SK-N-SH treated with all-trans-retinoic acid at 6 μM for 48 hours (cell line): Measurements from ENCODE around the gene PRKAG1.

Experiments used
- ATAC-seq: fragments of 200-7000 bp; cut with Tn5 transposase; 3 replicates; pipeline ENCODE4 v1.9.1; 2020; ENCODE audit warnings: mild to moderate bottlenecking, moderate library complexity
- ARNTL ChIP-seq: fragments of 450-650 bp; formaldehyde crosslinking; IDR thresholded peaks from 2 replicates; pipeline ENCODE4 v1.5.0; 2020; ENCODE audit warnings: low read depth, mild to moderate bottlenecking, moderate library complexity, borderline replicate concordance
- BACH2 ChIP-seq: fragments of 250-450 bp; sonication (Bioruptor Pico); IDR thresholded peaks from 2 replicates; pipeline ENCODE4 v1.9.0; 2021; ENCODE audit warnings: mild to moderate bottlenecking, borderline replicate concordance
- CSDC2 ChIP-seq: fragments of 250-450 bp; sonication (Bioruptor Pico); IDR thresholded peaks from 2 replicates; pipeline ENCODE4 v1.5.0; 2020; ENCODE audit warnings: mild to moderate bottlenecking, moderate library complexity
- ESRRG ChIP-seq: fragments of 250-450 bp; sonication (Bioruptor Pico); IDR thresholded peaks from 2 replicates; pipeline ENCODE4 v1.6.1; 2021; ENCODE audit warnings: mild to moderate bottlenecking
- GLIS3 ChIP-seq: fragments of 250-450 bp; sonication (Bioruptor Pico); IDR thresholded peaks from 2 replicates; pipeline ENCODE4 v1.5.0; 2020; ENCODE audit warnings: mild to moderate bottlenecking, moderate library complexity
- ISL1 ChIP-seq: fragments of 250-450 bp; sonication (Bioruptor Pico); IDR thresholded peaks from 2 replicates; pipeline ENCODE4 v2.1.2; 2022; ENCODE audit warnings: mild to moderate bottlenecking, moderate library complexity
- OSR1 ChIP-seq: fragments of 250-450 bp; sonication (Bioruptor Pico); IDR thresholded peaks from 2 replicates; pipeline ENCODE4 v1.8.0; 2022; ENCODE audit warnings: moderate library complexity, mild to moderate bottlenecking, inconsistent platforms
- PPARA ChIP-seq: fragments of 250-450 bp; sonication (Bioruptor Pico); IDR thresholded peaks from 2 replicates; pipeline ENCODE4 v1.5.0; 2020; ENCODE audit warnings: mild to moderate bottlenecking, borderline replicate concordance
- RARB ChIP-seq: fragments of 250-450 bp; sonication (Bioruptor Pico); IDR thresholded peaks from 2 replicates; pipeline ENCODE4 v1.8.0; 2021; ENCODE audit warnings: mild to moderate bottlenecking, moderate library complexity
- SNAI2 ChIP-seq: fragments of 250-450 bp; sonication (Bioruptor Pico); IDR thresholded peaks from 2 replicates; pipeline ENCODE4 v1.5.0; 2020; ENCODE audit warnings: mild to moderate bottlenecking, moderate library complexity
- TCF4 ChIP-seq: fragments of 250-450 bp; sonication (Bioruptor Pico); IDR thresholded peaks from 2 replicates; pipeline ENCODE4 v1.8.0; 2021; ENCODE audit warnings: mild to moderate bottlenecking, moderate library complexity, borderline replicate concordance
- TOX ChIP-seq: fragments of 250-450 bp; sonication (Bioruptor Pico); IDR thresholded peaks from 2 replicates; pipeline ENCODE4 v1.8.0; 2021; ENCODE audit warnings: mild to moderate bottlenecking, moderate library complexity, borderline replicate concordance
- ZC3H10 ChIP-seq: fragments of 250-450 bp; sonication (Bioruptor Pico); IDR thresholded peaks from 2 replicates; pipeline ENCODE4 v1.5.1; 2021; ENCODE audit warnings: mild to moderate bottlenecking, moderate library complexity
- ZFP30 ChIP-seq: fragments of 450-650 bp; formaldehyde crosslinking; IDR thresholded peaks from 2 replicates; pipeline ENCODE4 v1.5.0; 2022; ENCODE audit warnings: mild to moderate bottlenecking, moderate library complexity
- ZNF565 ChIP-seq: fragments of 450-650 bp; formaldehyde crosslinking; conservative IDR thresholded peaks from 2 replicates; pipeline ENCODE4 v1.5.0; 2020; ENCODE audit warnings: low read depth, mild to moderate bottlenecking, moderate library complexity
- ZNF70 ChIP-seq: fragments of 450-650 bp; formaldehyde crosslinking; IDR thresholded peaks from 2 replicates; pipeline ENCODE4 v1.5.0; 2020; ENCODE audit warnings: mild to moderate bottlenecking, moderate library complexity
- ZNF8 ChIP-seq: fragments of 450-650 bp; formaldehyde crosslinking; IDR thresholded peaks from 2 replicates; pipeline ENCODE4 v1.5.0; 2020; ENCODE audit warnings: mild to moderate bottlenecking, moderate library complexity
- TF ChIP-seq, protein P1 (sequence below): fragments of 250-450 bp; sonication (Bioruptor Pico); IDR thresholded peaks from 2 replicates; pipeline ENCODE4 v1.5.0; 2020; ENCODE audit warnings: mild to moderate bottlenecking, moderate library complexity
- TF ChIP-seq, protein P2 (sequence below): fragments of 250-450 bp; sonication (Bioruptor Pico); IDR thresholded peaks from 2 replicates; pipeline ENCODE4 v1.5.1; 2020; ENCODE audit warnings: low read depth, mild to moderate bottlenecking, moderate library complexity
- TF ChIP-seq, protein P3 (sequence below): fragments of 250-450 bp; sonication (Bioruptor Pico); IDR thresholded peaks from 2 replicates; pipeline ENCODE4 v1.8.0; 2020; ENCODE audit warnings: mild to moderate bottlenecking, moderate library complexity, borderline replicate concordance
- TF ChIP-seq, protein P4 (sequence below): fragments of 250-450 bp; sonication (Bioruptor Pico); IDR thresholded peaks from 2 replicates; pipeline ENCODE4 v1.8.0; 2021; ENCODE audit warnings: low read depth, mild to moderate bottlenecking, moderate library complexity, borderline replicate concordance

PRKAG1 gene

DNA sequence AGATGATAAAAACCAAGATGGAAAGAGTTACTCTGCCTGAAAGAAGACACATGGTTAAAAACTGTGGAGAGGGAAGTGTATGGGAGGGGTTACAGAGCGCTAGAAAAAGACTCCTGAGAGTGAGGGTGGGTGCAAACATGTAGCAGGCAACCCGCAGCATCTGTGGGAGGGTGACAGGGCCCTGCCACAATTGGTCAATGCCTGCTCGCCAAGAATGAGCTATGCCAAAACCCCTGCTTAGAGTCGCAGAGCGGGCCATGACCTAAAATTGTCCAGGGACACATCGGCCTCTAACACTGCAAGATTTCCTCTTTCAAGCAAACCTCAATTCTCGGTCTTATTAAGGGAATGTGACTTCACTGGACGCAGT is 700 bp downstream of the PRKAG1 start:
- TF ChIP-seq PPARA (CRISPR knock-in tag) (no peak), RARB (CRISPR knock-in tag) (no peak), ZC3H10 (CRISPR knock-in tag) (no peak), TCF4 (CRISPR knock-in tag) (no peak), ZNF70 (CRISPR knock-in tag) (no peak), TOX (CRISPR knock-in tag) (no peak)
- TF ChIP-seq, protein P1, sequence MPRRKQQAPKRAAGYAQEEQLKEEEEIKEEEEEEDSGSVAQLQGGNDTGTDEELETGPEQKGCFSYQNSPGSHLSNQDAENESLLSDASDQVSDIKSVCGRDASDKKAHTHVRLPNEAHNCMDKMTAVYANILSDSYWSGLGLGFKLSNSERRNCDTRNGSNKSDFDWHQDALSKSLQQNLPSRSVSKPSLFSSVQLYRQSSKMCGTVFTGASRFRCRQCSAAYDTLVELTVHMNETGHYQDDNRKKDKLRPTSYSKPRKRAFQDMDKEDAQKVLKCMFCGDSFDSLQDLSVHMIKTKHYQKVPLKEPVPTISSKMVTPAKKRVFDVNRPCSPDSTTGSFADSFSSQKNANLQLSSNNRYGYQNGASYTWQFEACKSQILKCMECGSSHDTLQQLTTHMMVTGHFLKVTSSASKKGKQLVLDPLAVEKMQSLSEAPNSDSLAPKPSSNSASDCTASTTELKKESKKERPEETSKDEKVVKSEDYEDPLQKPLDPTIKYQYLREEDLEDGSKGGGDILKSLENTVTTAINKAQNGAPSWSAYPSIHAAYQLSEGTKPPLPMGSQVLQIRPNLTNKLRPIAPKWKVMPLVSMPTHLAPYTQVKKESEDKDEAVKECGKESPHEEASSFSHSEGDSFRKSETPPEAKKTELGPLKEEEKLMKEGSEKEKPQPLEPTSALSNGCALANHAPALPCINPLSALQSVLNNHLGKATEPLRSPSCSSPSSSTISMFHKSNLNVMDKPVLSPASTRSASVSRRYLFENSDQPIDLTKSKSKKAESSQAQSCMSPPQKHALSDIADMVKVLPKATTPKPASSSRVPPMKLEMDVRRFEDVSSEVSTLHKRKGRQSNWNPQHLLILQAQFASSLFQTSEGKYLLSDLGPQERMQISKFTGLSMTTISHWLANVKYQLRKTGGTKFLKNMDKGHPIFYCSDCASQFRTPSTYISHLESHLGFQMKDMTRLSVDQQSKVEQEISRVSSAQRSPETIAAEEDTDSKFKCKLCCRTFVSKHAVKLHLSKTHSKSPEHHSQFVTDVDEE = no peak
- ATAC-seq = peak; percentile 38

DNA sequence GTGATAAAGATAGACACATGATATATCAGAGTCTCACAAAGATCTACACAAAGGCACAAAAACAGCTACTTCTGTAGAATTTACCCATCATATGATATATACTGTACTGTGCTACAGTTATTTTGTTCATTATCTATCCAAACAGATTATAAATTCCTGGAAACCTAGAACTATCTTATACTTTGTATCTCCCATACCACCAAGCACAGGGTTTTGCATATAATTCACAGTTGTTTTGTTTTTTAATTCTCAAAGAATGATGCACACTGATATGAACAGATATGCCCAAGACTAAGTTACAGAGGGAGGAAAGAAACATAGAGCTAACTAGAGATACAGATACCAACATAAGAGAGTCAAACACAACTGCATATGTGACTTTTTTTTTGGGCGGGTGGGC is 3.4 kb downstream of the PRKAG1 start:
- no peak for ATAC-seq
- TF ChIP-seq PPARA (CRISPR knock-in tag) = no peak
- TF ChIP-seq ZFP30 (CRISPR knock-in tag) = no peak
- no peak for TF ChIP-seq ESRRG (CRISPR knock-in tag)
- TF ChIP-seq, protein P2, sequence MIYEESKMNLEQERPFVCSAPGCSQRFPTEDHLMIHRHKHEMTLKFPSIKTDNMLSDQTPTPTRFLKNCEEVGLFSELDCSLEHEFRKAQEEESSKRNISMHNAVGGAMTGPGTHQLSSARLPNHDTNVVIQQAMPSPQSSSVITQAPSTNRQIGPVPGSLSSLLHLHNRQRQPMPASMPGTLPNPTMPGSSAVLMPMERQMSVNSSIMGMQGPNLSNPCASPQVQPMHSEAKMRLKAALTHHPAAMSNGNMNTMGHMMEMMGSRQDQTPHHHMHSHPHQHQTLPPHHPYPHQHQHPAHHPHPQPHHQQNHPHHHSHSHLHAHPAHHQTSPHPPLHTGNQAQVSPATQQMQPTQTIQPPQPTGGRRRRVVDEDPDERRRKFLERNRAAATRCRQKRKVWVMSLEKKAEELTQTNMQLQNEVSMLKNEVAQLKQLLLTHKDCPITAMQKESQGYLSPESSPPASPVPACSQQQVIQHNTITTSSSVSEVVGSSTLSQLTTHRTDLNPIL (CRISPR knock-in tag) = no peak
- no peak for TF ChIP-seq ZNF70 (CRISPR knock-in tag)
- no peak for TF ChIP-seq TCF4 (CRISPR knock-in tag)
- no peak for TF ChIP-seq TOX (CRISPR knock-in tag)
- no peak for TF ChIP-seq OSR1
- no peak for TF ChIP-seq CSDC2 (CRISPR knock-in tag)
- TF ChIP-seq, protein P3, sequence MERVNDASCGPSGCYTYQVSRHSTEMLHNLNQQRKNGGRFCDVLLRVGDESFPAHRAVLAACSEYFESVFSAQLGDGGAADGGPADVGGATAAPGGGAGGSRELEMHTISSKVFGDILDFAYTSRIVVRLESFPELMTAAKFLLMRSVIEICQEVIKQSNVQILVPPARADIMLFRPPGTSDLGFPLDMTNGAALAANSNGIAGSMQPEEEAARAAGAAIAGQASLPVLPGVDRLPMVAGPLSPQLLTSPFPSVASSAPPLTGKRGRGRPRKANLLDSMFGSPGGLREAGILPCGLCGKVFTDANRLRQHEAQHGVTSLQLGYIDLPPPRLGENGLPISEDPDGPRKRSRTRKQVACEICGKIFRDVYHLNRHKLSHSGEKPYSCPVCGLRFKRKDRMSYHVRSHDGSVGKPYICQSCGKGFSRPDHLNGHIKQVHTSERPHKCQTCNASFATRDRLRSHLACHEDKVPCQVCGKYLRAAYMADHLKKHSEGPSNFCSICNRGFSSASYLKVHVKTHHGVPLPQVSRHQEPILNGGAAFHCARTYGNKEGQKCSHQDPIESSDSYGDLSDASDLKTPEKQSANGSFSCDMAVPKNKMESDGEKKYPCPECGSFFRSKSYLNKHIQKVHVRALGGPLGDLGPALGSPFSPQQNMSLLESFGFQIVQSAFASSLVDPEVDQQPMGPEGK (CRISPR knock-in tag) = no peak
- TF ChIP-seq ARNTL (CRISPR knock-in tag) = no peak
- TF ChIP-seq RARB (CRISPR knock-in tag) = no peak
- no peak for TF ChIP-seq SNAI2 (CRISPR knock-in tag)
- no peak for TF ChIP-seq BACH2 (CRISPR knock-in tag)
- TF ChIP-seq ZNF8 = no peak
- no peak for TF ChIP-seq ZNF565
- no peak for TF ChIP-seq ZC3H10 (CRISPR knock-in tag)

DNA sequence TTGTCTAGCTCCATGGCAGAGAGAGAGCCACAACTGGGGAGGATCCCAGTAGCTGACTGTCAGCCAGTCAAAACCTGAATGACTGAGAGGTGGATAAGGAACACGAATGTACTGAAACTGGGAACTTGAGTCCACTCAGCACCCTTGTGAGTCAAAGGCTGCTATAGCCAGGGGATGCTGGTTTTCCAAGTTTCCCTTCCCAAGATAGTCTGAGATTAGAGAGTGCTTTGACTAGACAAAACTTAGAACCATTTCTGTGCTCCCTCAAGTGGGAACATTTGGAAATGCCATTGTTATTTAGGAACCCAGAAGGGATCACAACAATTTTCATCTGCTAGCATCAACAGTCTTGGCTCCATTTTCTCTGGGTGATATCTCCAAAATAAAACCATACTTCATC is 4.0 kb downstream of the PRKAG1 start:
- ATAC-seq = no peak
- TF ChIP-seq, protein P2 (CRISPR knock-in tag) = no peak
- TF ChIP-seq RARB (CRISPR knock-in tag) (no peak), ESRRG (CRISPR knock-in tag) (no peak), ARNTL (CRISPR knock-in tag) (no peak), ZC3H10 (CRISPR knock-in tag) (no peak), TCF4 (CRISPR knock-in tag) (no peak), ISL1 (CRISPR knock-in tag) (no peak), BACH2 (CRISPR knock-in tag) (no peak), SNAI2 (CRISPR knock-in tag) (no peak), ZNF565 (no peak), GLIS3 (no peak), OSR1 (no peak), CSDC2 (CRISPR knock-in tag) (no peak)
- TF ChIP-seq, protein P4, sequence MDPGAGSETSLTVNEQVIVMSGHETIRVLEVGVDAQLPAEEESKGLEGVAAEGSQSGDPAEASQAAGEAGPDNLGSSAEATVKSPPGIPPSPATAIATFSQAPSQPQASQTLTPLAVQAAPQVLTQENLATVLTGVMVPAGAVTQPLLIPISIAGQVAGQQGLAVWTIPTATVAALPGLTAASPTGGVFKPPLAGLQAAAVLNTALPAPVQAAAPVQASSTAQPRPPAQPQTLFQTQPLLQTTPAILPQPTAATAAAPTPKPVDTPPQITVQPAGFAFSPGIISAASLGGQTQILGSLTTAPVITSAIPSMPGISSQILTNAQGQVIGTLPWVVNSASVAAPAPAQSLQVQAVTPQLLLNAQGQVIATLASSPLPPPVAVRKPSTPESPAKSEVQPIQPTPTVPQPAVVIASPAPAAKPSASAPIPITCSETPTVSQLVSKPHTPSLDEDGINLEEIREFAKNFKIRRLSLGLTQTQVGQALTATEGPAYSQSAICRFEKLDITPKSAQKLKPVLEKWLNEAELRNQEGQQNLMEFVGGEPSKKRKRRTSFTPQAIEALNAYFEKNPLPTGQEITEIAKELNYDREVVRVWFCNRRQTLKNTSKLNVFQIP (CRISPR knock-in tag) = no peak
- TF ChIP-seq, protein P1 = no peak
- TF ChIP-seq, protein P3 (CRISPR knock-in tag) = no peak
